COLO668 (cell line): ENCODE results near the gene CAMKK2.
A peak's percentile ranks its signal among the peaks of the same experiment; 100 is the strongest.

Experiments
- DNase-seq: peaks from one replicate; lab custom pipeline; 2025; ENCODE audit not compliant: unreplicated experiment; lab: John Stamatoyannopoulos, UW

Gene CAMKK2

DNA sequence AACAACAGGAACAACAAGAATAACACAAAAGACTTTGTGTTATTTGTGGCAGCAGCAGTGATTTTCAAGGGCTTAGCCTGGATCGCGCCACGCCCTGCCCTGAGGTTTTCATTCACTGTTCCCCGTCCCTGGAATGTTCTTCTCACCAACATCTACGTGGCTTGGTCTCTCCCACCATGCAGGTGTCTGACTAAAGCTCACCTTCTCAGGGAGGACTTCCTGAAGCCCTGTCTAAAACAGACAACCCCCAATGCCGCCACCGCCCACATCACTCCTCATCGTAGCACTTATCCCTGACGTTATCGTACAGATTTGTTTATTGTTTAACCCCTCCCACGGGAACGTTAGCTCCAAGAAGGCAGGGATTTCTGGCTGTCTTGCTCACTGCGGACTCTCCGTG, 46.1 kb downstream of the CAMKK2 start:
- no peak for DNase-seq

DNA sequence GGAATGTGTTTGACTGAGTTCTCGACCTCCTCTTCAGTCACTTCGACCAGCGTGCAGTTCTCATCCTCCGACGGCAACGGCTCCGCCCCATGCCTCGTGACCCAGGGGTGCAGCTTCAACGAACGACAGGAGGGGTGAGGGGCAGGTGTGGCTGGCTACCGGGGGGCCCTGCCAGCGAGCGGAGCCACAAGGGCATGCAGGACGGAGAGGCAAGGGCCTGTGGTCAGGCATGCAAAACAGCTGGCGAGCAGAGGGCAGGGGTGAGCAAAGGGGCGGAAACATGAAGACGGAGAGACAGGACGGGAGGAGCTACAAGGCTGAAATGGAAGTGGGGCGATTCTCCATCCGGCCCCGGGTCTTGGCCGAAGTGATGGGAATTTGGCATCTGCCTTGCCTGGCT, 47.9 kb downstream of the CAMKK2 start:
- no peak for DNase-seq

DNA sequence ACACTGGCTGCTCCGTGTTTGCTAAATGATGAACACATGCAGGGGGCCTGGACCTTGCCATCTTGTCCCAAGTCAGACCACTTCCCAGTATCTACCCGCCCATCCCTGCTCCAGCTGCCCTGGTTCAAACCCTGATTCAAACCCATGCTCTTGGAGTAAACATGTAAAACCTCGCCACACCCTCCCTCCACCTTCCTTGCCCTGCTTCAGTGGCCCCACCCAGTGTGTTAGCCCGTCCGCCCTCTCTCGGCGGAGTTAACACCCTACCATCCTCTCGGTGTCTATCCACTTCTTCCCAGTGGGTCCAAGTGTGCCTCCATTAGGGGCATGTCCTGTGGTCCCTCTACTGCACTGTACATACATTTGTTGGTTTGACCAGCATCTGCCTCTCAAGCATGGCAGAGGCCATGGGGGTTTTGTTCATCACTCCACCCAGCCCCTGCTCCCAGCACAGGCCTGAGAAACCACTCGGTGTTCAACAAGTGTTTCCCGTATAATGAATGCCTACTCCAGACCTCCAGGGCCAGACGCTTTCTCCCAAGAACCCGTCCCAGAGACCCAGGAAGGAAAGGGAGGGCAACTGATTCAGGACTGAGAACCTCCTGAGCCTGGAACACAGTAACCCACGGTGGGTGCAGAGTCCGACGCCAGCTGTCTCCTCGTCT, 49.5 kb downstream of the CAMKK2 start:
- no peak for DNase-seq

DNA sequence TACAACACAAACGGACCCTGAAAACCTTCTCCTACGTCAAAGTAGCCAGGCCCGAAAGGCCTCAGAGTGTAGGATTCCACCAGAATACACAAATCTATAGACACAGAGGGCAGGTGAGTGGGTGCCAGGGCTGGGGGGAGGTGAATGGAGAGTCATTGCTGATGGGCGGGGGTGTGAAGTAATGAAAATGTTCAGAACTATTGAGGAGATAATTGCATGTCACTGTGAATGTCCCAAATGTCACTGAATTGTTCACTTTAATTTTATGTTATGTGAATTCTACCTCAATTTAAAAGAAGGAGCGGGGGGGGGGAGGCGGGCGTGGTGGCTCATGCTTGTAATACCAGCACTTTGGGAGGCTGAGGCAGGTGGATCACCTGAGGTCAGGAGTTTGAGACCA, 50.6 kb downstream of the CAMKK2 start:
- no peak for DNase-seq

- DNase-seq: no peak
These were observed 51.5 kb downstream of the CAMKK2 start for GRCh38 chr12:121245031-121245430.

GRCh38 chr12:121241156-121241970, 55.1 kb downstream of the CAMKK2 start:
- no peak for DNase-seq

GRCh38 chr12:121240484-121241101, 55.9 kb downstream of the CAMKK2 start:
- no peak for DNase-seq

DNA sequence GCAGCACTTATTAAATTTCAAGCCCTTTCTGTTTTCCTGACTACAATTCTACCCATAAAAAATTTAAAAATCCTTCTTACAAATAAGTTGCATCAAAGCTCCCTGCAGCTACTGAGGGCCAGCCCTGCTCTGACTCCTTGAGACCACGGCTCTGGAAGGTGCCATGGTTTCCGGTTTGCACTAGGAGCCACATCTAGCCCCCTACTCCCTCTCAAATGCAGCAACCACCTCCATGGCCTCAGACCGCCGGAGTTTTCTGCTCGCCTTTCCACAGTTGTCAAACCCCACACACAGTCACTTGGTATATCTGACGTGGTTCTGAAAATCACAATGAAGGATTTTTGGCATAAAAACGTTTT, 56.5 kb downstream of the CAMKK2 start:
- DNase-seq: no peak

- no peak for DNase-seq
These were observed 57.0 kb downstream of the CAMKK2 start for GRCh38 chr12:121239351-121240061.

DNA sequence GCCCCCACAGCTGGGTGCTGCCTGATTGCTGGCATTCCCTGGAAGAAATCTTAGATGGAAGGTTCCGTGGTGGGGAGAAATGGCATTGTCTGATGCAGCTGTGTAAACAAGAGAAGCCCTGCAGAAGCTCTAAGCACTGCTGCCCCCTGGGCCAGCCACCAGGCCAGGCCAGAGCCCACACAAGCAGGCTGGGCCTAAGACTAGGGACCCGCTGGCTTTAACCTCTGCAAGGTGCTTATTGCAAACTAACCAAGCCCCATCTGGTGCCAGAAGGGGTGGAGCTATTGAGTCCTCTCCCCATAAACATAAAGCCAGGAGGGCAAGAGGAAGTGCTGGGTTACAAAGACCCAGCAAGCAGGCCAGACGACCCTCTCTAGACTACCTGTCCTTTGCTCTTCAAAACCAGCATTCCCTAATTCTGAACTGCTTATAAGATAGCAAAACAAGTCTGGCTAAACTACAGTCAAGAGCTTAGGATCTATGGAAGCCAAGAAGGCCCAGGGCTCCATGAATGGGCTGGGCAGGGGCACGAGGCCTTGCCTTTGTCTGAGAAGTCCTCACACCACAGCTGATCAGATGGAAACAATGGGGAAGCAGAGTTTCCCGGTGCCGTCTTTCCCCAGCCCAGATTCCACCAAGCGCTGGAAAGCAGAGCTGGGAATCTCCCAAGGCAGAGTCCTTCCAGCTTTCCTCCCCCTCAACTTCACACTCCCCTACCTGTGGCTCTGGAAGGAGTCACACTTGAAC, 57.7 kb downstream of the CAMKK2 start:
- DNase-seq: peak; percentile 88

GRCh38 chr12:121238086-121238485, 58.4 kb downstream of the CAMKK2 start:
- DNase-seq: peak; percentile 48

DNA sequence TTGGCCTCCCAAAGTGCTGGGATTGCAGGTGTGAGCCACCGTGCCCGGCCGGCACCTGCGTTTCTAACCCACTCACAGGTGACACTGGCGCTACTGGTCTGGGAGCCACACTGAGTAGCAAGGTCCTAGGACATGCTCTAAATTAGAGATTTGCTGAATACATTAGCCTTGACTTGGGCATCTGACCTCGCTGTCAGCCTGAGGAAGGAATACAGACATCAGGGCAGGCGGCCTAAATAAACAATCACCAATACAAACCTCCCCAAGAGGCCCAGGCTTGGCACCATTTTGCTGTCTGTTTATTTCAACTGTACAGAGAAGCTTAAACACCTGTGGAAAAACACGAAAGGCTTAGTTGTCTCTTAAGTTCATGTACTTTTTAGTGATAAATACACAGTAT, 59.1 kb downstream of the CAMKK2 start:
- DNase-seq: no peak

- no peak for DNase-seq
These were observed 59.7 kb downstream of the CAMKK2 start for GRCh38 chr12:121236776-121237175.

GRCh38 chr12:121233628-121234020, 62.9 kb downstream of the CAMKK2 start:
- DNase-seq: no peak

- DNase-seq: no peak
These were observed 63.4 kb downstream of the CAMKK2 start for GRCh38 chr12:121232977-121233627.

DNA sequence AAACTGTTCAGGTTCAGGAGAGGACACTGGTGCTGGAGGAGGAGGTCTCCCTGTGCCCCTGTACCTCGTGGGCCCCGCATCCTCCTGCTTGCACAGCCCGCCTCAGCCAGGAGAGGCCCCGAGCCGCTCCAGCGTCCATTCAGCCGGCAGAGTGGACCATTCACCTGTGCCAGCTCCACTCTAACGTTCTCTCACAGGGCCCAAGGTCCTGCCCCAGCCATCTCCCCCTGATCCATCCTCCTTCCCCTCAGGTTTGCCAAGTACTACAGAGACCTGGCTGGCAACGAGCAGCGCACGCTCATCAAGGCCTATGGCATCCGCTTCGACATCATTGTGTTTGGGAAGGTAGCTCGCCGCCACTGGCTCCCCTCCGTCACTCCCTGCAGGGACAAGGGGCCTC, 64.3 kb downstream of the CAMKK2 start:
- no peak for DNase-seq

- DNase-seq: no peak
These were observed 66.0 kb downstream of the CAMKK2 start for GRCh38 chr12:121230538-121230907.

- DNase-seq: peak; percentile 85
These were observed 66.5 kb downstream of the CAMKK2 start for GRCh38 chr12:121229826-121230537.

- no peak for DNase-seq
These were observed 67.4 kb downstream of the CAMKK2 start for GRCh38 chr12:121228919-121229665.
